OCI-LY7 (cell line): ENCODE results near the gene TMEM140. TPM values are rescaled to one million over a fixed set of nuclear protein-coding genes. Genes with fewer than 3 reads are reported as not detected.
A peak's percentile ranks its signal among the peaks of the same experiment; 100 is the strongest.

Experiments used
- BruUV-seq: library from RNA; stranded (reverse); fragments of 400-500 nt; replicated peaks from 2 replicates; lab custom pipeline; 2021; lab: Mats Ljungman, UMichigan
- CTCF ChIA-PET: fragments of 300-600 bp; sonication (Branson Sonifier 250); formaldehyde crosslinking; loops from one replicate; lab custom pipeline; 2022; ENCODE audit warnings: antibody characterized with exemption; ENCODE audit not compliant: unreplicated experiment; lab: Charles Lee
- POLR2A ChIA-PET: fragments of 300-600 bp; sonication (Branson Sonifier 250); formaldehyde crosslinking; loops from one replicate; lab custom pipeline; 2022; ENCODE audit warnings: antibody characterized with exemption; lab: Charles Lee
- DNase-seq: peaks from one replicate; pipeline ENCODE4 v3.0.0-alpha.2; 2015; ENCODE audit warnings: low spot score
- H2AFZ ChIP-seq: fragments of 200-600 bp; sonication (generic), shearing (Covaris generic); 2 replicates; pipeline ENCODE4 v1.6.1; 2014; ENCODE audit warnings: mild to moderate bottlenecking, antibody characterized with exemption, low read length, moderate library complexity
- H3K27ac ChIP-seq: fragments of 200-600 bp; sonication (generic); 2 replicates; pipeline ENCODE4 v1.5.1; 2014; ENCODE audit warnings: mixed run types, low read depth, mild to moderate bottlenecking, moderate library complexity, low read length, inconsistent platforms; ENCODE audit not compliant: poor library complexity, severe bottlenecking
- H3K36me3 ChIP-seq: fragments of 200-600 bp; sonication (generic); 2 replicates; pipeline ENCODE4 v1.6.1; 2014; ENCODE audit warnings: mild to moderate bottlenecking, antibody characterized with exemption, low read length, moderate library complexity, mixed read lengths; ENCODE audit not compliant: insufficient read depth
- H3K4me1 ChIP-seq: fragments of 200-600 bp; sonication (generic); 2 replicates; pipeline ENCODE4 v1.5.1; 2014; ENCODE audit warnings: mild to moderate bottlenecking, low read length; ENCODE audit not compliant: insufficient read depth, poor library complexity, severe bottlenecking
- H3K4me2 ChIP-seq: fragments of 200-600 bp; sonication (generic); 2 replicates; pipeline ENCODE4 v1.6.1; 2014; ENCODE audit warnings: mild to moderate bottlenecking, low read length
- H3K4me3 ChIP-seq: fragments of 200-600 bp; sonication (generic); 2 replicates; pipeline ENCODE4 v1.5.1; 2014; ENCODE audit warnings: mild to moderate bottlenecking, low read depth, low read length; ENCODE audit not compliant: poor library complexity, severe bottlenecking
- H3K79me2 ChIP-seq: fragments of 200-600 bp; sonication (generic); 2 replicates; pipeline ENCODE4 v1.6.1; 2016; ENCODE audit warnings: low read depth, mild to moderate bottlenecking, low read length, moderate library complexity, mixed read lengths; ENCODE audit not compliant: insufficient read depth
- H3K9me2 ChIP-seq: fragments of 200-600 bp; sonication (generic); 2 replicates; pipeline ENCODE4 v1.6.1; 2016; ENCODE audit warnings: mild to moderate bottlenecking, low read length, mixed read lengths; ENCODE audit not compliant: insufficient read depth
- H3K9me3 ChIP-seq: fragments of 200-600 bp; sonication (generic); 2 replicates; pipeline ENCODE4 v1.6.1; 2014; ENCODE audit warnings: mild to moderate bottlenecking, mixed run types, low read length, mixed read lengths
- H4K20me1 ChIP-seq: fragments of 200-600 bp; sonication (generic); 2 replicates; pipeline ENCODE4 v1.6.1; 2014; ENCODE audit warnings: mild to moderate bottlenecking, antibody characterized with exemption, low read length, moderate library complexity, mixed read lengths; ENCODE audit not compliant: insufficient read depth
- EZH2phosphoT487 ChIP-seq: fragments of 200-600 bp; sonication (generic); IDR thresholded peaks from 2 replicates; pipeline ENCODE4 v1.6.1; 2018; ENCODE audit warnings: low read depth, borderline replicate concordance, mild to moderate bottlenecking, mixed run types, antibody characterized with exemption, low read length, moderate library complexity, mixed read lengths
- intact Hi-C: fragments of 100-400 bp; cut with micrococcal nuclease; formaldehyde crosslinking; loops from one replicate; pipeline ENCODE4 v1.10.0; 2022; ENCODE audit not compliant: unreplicated experiment
- total RNA-seq, 2 experiments: library from RNA; depleted of rRNA in 1 of 2; stranded (reverse); fragments of >200 nt in 1 of 2; shearing (Covaris generic) in 1 of 2; gene quantifications; 2 replicates each; pipeline ENCODE4 v1.2.3, GENCODE V29; 2014 to 2022
- TF ChIP-seq, protein P1 (sequence below): fragments of 200-600 bp; sonication (generic); conservative IDR thresholded peaks from 2 replicates; pipeline ENCODE4 v1.5.1; 2014; ENCODE audit warnings: mild to moderate bottlenecking, antibody characterized with exemption, low read length, moderate library complexity, mixed read lengths

TMEM140 gene
- total RNA-seq, 2 experiments from 2014 or later = 0.41 to 1.6 TPM

DNA sequence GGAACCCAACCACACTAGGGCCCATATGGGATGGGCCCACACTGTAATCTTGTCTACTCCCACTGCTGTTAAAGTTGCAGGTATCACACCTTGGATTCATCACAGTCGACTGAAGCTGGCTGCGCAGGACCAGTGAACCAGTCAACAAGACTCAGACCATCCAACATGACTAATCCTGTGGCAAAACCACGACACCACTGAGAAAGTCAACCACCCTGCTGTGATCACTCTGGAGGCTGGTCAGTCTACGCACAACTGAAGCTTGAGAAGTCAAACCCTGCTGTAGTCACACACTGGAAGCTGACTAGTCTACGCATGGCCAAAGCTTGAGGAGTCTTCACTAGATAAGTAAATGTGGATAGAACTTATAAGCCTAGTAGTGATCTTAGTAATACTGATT, 32.2 kb downstream of the TMEM140 start:
- H3K4me1 ChIP-seq = no peaks in the 10 kb centered on the region
- no peak for DNase-seq
- no TSS peak for BruUV-seq

DNA sequence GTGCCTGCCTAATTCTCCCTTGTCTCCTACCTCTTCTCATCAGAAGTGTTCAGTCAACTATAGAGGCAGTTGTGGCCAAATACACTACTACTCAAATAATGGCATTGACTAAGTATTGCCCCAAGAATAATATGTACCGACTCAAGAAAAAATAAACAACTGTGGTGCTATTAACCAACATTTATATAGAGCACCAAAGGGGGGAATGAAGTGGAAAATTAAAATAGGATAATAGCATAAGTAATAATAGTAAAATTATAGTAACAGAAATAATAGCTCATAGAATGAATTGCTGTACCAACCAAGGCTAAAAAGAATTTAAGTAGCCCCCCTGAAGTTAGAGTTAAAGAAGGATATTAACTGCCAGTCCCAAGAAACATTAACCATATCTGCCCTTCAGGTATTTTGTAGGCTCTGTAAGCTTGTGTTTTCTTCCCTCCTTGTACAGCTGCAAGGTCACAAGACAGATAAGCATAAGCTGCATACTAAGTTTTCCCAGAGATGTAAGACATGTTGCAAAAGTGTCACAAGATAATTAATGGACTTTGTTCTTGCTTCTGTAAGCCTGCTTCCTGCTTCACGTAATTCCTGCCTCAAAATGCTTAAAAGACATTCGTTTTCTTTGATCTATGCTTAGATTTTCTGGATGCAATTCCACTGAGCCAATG, 33.5 kb downstream of the TMEM140 start:
- intact Hi-C loops = no loop called here
- no peak overlapping the region for H2AFZ ChIP-seq
- no peaks in the 10 kb centered on the region for H4K20me1 ChIP-seq
- ChIA-PET CTCF (no interaction called here), POLR2A (interaction anchor here (0.6 to 1.5 kb wide), 3 partner anchors 11 to 535 kb away, joined by 3 to 8 read pairs (median 4); partner anchors contain the start of gene CYREN)
- DNase-seq = peak; percentile 10
- H3K4me3 ChIP-seq = no peak overlapping the region
- no peak for TF ChIP-seq EZH2phosphoT487
- TF ChIP-seq, protein P1, sequence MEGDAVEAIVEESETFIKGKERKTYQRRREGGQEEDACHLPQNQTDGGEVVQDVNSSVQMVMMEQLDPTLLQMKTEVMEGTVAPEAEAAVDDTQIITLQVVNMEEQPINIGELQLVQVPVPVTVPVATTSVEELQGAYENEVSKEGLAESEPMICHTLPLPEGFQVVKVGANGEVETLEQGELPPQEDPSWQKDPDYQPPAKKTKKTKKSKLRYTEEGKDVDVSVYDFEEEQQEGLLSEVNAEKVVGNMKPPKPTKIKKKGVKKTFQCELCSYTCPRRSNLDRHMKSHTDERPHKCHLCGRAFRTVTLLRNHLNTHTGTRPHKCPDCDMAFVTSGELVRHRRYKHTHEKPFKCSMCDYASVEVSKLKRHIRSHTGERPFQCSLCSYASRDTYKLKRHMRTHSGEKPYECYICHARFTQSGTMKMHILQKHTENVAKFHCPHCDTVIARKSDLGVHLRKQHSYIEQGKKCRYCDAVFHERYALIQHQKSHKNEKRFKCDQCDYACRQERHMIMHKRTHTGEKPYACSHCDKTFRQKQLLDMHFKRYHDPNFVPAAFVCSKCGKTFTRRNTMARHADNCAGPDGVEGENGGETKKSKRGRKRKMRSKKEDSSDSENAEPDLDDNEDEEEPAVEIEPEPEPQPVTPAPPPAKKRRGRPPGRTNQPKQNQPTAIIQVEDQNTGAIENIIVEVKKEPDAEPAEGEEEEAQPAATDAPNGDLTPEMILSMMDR = no peak
- H3K27ac ChIP-seq = no peak overlapping the region
- BruUV-seq = no TSS peak
- peaks cover 23% of the 10 kb centered on the region for H3K9me3 ChIP-seq
- no peaks in the 10 kb centered on the region for H3K4me1 ChIP-seq
- no peaks in the 10 kb centered on the region for H3K79me2 ChIP-seq
- H3K9me2 ChIP-seq = no peaks in the 10 kb centered on the region
- peaks cover 37% of the 10 kb centered on the region for H3K36me3 ChIP-seq
- H3K4me2 ChIP-seq = no peak overlapping the region

More for the DNA sequence above, 32.2 kb downstream of the TMEM140 start:
- peaks cover 27% of the 10 kb centered on the region for H3K36me3 ChIP-seq
- H3K4me2 ChIP-seq = no peak overlapping the region
- H3K9me2 ChIP-seq = no peaks in the 10 kb centered on the region
- TF ChIP-seq EZH2phosphoT487 = no peak
- TF ChIP-seq, protein P1 = no peak
- H3K9me3 ChIP-seq = peaks cover 23% of the 10 kb centered on the region
- no peaks in the 10 kb centered on the region for H3K79me2 ChIP-seq
- H3K27ac ChIP-seq = no peak overlapping the region
- H2AFZ ChIP-seq = no peak overlapping the region
- intact Hi-C loops = no loop called here
- ChIA-PET POLR2A (interaction anchor here (1.3 to 1.7 kb wide), 4 partner anchors 9 to 19 kb away, joined by 3 to 8 read pairs (median 4); partner anchors contain the start of gene CYREN), CTCF (no interaction called here)
- H3K4me3 ChIP-seq = no peak overlapping the region
- no peaks in the 10 kb centered on the region for H4K20me1 ChIP-seq
